Measurements from ENCODE around the gene SEPTIN3.

SEPTIN3 gene

DNA sequence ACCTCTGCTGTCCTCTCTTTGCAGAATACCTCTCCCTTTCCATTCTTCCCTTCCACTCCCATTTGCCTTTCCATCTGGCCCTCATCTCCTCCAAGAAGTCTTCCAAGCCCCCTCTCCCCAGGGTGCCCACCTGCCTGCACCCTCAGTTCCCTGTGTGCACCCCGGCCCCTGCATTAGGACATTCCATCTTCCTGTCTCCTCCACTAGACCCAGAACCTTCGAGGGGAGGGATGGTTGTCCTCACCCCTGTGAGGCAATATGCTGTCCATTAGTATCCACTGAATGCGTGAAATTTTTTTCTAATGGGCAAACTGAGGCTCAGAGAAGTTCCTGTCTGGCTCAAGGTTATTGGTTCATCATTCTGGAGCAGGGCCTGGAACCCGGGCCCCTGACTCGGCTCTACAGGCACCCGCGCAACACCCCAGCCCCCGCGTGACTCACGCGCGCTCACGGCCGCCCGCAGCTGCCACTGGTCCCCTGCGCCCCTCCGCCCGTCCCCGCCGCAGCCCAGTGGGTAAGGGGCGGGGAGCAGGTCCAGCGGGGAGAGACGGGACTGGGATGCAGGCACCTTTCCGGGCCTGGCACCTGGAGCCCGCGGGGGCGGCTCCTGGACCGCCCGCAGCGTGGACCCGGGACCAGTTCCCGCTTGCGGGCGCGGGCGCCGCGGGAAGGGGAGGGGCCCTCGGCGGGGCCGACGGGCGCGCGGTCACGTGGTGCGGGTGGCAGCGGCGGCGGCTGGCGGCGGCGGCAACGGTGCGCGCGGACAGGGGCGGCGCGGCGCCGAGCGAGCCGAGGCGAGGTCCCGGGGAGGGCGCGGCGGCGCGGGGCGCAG lies 7.0 kb downstream of the SEPTIN3 start:
- peak; percentile 37 to 51 for DNase-seq

DNA sequence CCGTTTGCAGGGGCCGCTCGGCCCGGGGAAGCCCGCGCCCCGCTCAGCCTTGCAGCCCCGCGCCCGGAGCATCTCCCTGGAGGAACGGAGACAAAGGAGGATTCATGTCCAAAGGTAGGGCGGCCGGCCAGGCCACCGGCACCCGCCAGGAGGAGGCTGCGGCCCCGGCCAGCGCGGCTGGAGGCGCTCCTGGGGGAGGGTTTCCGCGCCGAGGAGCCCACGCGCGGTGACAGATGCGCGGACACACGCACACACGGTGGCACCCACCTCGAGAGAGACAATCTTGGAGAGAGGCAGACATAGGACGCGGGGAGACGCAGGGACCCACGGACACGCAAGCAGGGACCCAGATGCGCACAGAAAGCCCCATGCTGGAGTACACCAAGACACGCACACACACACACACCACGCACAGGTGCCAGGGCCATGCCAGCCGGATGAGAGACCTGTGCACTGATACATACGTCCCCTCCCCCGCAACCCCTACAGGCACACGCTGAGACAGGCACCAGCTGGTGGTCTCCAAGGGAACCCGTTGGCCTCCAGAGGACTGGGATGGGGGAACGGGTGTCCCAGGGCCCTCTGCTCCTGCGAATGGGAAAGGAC lies 7.8 kb downstream of the SEPTIN3 start:
- DNase-seq, result peak; percentile 34 to 53

DNA sequence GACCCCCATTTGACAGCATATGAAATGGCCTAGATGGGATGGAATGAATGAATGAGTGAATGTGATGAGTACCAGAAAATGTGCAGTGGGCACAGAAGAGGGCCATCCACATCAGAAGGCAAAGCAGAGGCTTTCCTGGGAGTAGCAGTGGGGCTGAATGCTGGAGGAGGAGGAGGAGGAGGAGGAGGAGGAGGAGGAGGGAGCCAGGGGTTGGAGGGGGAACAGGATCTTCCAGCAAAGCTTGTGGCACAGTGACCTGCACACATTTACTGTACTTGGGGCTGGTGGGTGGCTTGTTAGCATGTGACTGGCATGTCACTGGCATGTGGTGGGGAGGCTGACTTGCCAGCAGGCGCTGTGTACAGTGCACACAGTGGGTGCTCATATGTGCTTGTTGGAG lies 9.5 kb downstream of the SEPTIN3 start:
- DNase-seq, result no peak

DNA sequence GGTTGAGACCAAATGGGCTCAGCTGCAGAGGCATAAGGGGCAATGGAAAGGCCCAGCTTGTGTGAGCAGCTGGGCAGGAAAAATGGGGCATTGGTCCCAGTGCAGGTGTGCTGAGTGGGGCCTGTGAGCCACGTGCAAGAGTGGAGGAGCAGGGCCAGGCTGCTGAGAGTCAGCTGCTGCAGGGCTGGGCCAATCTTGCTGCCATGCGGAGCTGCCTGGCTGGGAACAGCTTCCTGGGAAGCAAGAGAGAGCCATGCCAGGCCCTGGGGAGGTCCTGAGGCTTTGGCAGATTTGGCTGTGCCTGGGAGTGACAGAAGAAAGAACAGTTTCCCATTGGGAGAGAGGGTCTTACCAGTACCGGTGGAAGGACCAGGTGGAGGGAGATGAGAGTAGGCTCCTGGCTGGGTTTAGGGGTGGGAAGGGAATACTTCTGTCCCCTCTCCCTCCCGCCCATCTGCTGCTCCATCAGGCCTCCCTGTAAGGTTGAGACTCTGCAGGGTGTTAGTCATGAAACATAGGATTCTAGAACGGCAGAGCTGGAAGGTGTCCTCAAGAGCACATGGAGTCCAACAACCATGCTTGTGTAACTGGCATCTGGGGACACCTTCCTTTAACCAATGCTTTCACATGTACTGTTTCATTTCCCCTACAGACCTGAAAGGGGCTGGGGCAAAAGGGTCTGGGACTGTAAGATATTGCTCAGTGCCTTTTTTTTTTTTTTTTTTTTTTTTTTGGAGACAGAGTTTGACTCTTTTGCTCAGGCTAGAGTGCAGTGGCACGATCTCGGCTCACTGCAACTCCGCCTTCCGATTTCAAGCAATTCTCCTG lies 10.4 kb downstream of the SEPTIN3 start:
- DNase-seq, result no peak

DNA sequence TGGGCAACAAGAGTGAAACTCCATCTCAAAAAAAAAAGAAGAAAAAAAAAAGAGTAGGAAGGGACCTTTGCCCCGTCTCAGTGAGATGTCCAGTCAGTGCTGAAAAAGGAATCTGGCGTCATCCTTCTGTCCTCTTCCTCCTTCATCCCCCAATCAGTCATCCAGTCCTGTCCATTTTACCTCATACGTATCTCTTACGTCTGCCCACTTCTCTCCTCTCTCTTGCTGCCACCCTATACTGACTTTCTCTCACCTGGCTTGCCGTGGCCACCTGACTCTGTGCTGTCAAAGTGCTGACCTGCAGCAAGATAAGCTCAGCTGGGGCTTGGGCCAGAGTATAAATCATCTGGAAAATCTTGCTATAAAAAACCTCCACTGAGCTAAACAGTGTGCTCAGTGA lies 13.6 kb downstream of the SEPTIN3 start:
- no peak for DNase-seq

DNA sequence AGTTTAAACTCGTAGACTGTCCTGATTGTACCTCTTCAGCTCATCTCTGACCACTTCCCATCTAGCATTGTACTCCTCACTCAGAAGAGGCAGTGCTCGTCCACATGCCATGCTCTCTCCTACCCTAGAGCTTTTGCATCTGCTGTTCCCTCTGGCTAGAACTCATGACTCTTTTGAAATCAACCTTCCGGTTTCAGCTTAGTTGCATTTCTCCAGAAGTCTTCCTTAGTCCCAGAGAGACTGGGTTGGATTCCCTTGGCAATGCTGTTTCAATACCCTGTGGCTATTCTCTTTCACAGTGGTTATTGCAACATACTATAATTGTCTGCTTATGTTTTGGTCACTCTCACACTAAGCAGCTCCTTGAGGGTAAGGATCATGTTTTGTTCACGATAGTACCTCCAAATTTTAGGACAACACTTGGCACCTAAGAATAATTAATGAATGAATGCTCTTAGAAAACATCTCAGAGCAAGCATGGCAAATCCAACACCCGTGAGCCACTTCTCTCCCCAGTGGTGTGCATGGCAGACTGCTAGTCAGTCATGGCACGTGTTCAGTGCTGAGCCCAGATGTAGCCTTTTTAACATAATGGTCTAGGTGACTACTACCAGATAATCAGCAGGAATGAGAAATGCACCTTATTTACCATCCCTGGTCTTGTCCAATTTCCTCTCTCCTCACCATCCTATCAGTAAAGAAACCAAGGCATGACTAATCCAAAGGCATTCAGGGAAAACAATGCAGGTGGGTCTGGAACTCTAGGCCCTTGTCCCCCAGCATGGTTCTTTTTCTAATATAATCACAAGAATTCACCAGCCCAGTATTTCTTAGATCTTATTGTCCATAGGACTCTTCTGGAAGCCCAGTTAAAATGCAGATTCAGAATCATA lies 14.5 kb downstream of the SEPTIN3 start:
- DNase-seq, result no peak

DNA sequence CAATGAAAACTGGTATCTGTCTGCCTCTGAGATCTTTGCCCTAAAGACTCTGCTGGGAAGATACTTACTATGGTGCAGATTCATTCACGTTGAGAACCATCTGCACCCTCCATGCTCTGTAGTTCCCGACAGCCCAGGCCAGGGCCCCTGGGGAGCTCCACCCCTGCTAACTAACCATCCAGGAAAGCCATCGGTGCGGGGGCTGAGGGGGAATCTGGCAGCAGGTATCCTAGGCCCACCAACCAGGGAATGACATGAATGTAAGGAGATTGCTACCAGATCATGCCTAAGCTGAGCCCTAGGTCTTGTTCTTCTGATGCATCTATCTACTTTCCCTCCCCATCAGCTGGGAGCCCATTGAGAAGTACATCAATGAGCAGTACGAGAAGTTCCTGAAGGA lies 18.0 kb downstream of the SEPTIN3 start:
- DNase-seq, result no peak

DNA sequence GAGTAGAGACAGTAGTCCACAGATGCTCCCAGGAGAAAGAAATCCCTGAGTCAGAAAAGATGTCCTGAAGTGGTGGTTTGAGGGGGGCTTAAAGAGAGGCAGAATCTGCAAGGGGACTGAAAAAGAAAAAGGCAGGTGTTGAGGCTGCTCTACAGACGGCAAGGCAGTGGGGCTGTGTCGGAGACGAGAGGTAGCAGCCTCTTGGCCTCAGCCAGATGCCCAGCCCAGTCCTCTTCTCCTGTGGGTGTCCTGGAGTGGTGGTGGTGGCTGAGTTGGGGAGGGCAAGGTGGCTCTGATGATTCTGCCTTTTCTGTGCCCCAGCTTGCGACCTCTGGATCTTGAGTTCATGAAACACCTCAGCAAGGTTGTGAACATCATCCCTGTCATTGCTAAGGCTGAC lies 20.0 kb downstream of the SEPTIN3 start:
- no peak for DNase-seq

DNA sequence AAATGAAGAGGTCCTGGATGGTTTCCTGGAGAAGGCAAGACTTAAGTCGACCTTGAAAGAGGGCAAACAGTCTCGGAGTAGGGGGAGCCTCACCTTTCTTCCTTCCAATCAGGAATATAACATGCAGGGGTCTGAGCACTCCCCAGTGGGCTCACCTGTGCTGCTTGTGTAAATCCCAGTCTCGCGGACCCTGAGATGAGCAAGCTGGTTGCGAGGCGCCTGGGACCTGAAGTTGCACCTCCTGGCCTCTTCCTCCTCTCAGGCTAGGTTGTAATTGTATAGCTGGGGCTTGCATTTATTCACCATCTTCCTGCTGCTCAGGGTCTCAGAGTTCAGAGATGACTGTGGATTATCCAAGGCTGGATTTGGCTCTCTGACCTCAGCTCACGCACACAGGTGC lies 21.9 kb downstream of the SEPTIN3 start:
- DNase-seq, result no peak

DNA sequence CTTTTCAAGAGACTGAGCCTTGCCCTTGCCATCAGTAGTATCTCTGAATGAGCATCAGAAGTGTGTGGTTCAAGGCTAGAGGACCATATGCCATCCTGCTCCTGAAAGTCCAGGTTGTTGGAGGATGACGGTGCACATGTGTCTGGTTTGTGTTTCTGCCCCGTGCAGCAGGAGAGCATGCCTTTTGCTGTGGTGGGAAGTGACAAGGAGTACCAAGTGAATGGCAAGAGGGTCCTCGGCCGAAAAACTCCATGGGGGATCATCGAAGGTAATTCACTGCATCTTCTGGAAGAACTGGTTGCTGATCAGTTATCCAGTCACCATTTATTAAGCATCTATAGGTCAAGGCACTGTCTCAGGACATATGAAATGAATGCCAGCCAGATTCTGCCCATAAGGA lies 23.3 kb downstream of the SEPTIN3 start:
- DNase-seq, result no peak

DNA sequence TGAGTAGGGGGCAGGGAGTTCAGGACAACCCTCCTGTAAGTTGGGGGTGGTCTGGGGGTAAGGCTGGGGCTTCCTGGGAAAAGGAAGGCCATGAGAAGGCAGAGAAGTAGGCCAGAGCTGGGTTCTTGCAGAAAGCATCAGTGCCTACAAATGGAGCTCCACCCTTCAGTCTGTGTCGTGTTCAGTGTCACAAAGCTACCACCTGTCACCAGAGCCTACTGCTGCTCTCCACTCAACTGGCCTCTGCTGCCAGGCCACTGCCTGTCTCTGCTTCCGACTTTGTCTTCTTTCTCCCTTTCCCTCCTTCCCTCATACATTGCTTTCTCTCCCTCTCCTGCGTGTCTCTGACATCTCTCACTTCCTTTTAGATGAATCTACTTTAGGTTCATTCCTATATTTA lies 26.0 kb downstream of the SEPTIN3 start:
- no peak for DNase-seq

DNA sequence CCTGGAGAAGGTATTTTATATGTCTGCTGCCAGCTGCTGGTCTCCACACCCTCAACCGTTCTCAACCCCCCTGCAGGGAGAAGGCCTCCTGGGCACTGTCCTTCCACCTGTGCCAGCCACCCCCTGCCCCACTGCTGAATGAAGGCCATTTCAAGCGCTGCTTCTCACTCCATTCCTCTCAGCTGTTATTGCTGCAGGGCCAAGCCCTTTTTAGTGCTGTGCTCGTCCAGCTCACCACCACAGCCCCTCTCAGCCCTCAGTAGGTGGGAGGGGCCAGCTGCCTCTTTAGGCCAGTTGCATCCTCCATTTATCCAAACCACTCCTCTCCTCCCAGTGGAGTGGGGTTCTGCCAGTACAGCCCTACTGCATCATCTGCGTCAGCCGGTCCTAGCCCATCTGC lies 27.6 kb downstream of the SEPTIN3 start:
- DNase-seq, result no peak

DNA sequence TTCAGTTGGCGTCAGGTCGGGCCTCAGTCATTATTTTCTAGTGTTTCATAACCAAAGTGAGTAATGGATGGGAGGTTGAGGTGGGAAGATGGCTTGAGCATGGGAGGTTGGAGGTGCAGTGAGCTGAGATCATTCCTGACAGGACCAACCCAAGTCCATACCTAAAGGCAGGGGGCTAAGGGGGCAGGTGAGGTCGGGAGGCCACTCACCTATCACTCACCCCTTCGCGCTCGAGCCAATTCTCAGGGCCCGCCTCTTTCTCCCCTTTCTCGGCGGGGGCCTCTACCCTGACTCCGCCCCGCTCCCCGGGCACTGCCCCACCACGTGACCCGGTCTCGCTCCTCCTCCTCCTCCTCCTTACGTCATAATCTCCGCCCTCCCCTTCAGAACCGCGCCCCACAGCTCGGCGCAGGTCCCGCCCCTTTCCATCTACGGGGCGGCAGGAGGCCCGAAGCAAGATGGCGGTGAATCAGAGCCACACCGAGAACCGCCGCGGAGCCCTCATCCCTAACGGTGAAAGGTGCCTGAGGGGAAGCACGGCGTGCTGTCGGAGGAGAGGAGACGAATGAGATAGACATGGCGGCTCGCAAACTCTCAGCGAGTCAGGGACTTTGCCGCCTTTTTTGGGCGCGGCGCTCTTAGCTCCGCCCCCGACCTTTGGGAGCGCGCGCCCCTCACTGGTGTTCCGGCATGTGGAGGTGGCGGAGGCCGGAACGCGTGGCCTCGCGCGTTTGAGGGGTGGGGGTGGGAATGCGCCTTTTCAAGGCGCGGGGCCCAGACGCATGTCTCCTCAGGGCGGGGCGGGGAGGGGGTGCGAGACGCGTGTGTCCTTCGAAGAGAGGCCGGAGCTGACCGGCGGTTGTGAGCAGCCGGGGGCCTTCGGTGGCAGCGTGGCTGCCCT lies 29.4 kb downstream of the SEPTIN3 start, which contains the start of gene WBP2NL:
Gene WBP2NL (plus strand): TSS at position 428 of the 901 bp plus-strand sequence. CDS start 31 bp downstream, at position 459.
- no peak for DNase-seq

DNA sequence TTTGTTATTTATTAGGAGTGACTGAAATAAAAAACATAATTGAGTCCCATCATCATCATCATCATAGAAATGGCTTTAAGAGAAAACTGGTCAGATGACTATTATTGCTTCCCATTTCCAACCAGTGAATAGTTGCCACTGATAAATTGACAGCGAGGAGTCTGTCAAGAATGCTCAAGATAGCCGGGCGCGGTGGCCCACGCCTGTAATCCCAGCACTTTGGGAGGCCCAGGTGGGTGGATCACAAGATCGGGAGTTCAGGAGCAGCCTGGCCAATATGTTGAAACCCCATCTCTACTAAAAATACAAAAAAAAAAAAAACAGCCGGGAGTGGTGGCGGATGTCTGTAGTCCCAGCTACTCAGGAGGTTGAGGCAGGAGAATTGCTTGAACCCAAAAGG lies 31.2 kb downstream of the SEPTIN3 start:
- DNase-seq, result no peak

DNA sequence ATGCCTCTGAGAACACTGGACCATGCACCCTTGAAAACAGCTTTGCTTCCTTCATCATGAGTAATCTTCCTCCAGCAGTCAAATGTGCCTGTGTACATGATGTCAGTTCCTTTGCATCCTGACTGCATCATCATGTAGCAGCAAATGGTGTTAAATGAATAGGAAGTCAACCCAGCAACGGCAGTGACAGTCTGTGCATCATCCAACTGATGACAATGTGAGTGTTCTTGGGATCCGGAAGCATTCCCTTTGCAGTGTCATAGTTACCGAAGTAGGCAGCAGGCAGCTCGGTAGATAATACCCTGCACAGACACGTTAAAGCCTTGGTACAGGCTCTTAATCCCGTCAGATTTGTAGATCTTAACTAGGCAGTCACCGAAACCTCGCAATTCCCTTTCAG lies 31.9 kb downstream of the SEPTIN3 start:
- DNase-seq, result no peak

DNA sequence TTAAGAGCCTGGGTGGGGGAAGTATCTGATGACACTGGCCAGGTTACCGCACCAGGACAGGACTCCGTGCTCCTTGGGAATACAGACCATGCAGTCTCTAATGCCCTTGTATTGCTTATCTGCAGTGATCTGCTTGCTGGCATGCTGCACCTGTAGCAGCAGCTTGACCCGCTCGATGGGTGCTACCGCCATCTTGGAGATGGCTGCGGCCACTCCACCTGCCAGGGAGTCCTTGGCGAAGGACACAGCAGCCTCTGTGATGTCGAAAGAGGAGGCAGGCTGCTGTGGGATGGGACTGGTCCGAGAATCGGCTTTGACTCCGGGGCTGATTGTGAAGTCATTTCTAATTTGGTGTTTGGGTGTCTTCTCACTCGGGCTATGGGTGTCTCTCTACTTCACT lies 32.5 kb downstream of the SEPTIN3 start:
- DNase-seq, result no peak

DNA sequence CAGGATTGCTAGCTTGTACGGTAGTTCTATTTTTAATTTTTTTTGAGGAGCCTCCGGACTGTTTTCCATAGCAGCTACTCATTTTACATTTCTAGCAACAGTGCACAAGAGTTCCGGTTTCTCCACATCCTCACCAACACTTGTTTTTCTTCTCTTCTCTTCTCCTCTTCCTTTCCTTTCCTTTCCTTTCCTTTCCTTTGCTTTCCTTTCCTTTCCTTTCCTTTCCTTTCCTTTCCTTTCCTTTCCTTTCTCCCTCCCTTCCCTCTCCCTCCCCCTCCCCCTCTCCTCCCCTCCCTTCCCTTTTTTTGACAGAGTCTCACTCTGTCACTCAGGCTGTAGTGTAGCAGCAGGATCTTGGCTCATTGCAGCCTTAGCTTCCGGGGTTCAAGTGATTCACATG lies 38.7 kb downstream of the SEPTIN3 start:
- no peak for DNase-seq

DNA sequence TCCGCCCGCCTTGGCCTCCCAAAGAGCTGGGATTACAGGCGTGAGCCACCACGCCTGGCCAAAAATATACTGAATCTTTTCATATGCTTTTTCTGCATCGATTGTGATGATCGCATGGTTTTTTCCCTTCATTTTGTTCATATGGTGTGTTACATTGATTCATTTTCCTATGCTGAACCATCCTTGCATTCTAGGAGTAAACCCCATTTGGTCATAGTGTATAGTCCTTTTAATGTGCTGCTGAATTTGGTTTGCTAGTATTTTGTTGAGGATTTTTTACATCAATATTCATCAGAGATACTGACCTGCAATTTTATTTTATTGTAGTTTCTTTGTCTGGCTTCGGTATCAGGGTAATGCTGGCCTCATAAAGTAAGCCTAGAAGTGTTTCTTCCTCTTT lies 41.5 kb downstream of the SEPTIN3 start:
- DNase-seq, result no peak

DNA sequence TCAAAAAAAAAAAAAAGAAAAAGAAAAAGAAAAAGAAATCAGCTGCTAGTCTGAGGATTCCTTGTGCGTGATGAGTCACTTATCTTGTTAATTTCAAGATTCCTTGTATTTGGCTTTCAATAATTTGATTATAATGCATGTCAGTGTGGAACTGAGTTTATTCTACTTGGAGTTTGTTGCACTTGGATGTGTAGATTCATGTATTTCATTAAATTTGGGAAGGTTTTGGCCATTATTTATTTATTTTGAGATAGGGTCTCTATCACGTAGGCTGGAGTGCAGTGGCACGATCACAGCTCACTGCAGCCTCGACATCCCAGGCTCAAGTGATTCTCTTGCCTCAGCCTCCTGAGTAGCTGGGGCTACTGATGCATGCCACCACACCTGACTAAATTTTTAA lies 44.1 kb downstream of the SEPTIN3 start:
- DNase-seq, result no peak

DNA sequence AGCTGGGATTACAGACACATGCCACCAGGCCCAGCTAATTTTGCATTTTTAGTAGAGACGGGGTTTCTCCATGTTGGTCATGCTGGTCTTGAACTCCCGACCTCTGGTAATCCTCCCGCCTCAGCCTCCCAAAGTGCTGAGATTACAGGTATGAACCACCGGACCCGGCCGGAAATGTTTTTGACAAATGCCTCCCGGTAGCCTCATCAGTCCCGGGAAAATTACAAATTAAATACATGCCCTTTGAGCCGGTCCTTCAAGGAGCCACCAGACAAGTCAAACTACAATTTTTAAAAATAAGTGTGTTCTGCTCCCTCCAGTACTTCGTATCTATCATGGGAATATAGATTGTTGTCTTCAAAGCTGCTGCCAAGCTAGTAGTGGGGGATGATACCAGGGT lies 46.9 kb downstream of the SEPTIN3 start:
- no peak for DNase-seq

DNA sequence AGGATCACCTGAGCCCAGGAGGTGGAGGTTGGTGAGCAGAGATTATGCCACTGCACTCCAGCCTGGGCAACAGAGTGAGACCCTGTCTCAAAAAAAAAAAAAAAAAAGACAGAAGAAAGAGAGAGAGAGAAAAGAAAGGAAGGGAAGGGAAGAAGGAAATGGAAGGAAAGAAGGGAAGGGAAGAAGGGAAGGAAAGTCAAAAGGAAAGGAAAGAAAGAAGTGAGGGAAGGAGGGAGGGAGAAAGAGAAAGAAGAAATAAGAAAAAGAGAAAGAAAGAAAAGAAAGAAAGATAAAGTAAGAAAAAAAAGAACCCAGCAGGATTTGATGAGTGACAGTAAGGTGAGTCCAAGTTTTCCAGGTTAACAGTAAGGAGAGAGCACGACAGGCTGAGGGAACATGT lies 49.0 kb downstream of the SEPTIN3 start:
- no peak for DNase-seq
